ENCODE results near the gene DND1.

- TF ChIP-seq CTCF (IDR thresholded peaks at IDR 0.05; ENCODE audit: insufficient read depth, low read depth, low read length): no peak
- no peak for TF ChIP-seq EZH2 (IDR thresholded peaks at IDR 0.05; ENCODE audit: insufficient read depth, low read length)
Measured at GRCh38 chr5:140678993-140679392, 5.6 kb upstream of the DND1 start.
